GM12865 (cell line): Measurements from ENCODE around the gene SNX33.
"Not testable (repeated sequence)": the region's sequence is repeated elsewhere in the genome, so short reads cannot be mapped to it uniquely, and the experiment has no call there.

Experiments
- DNase-seq: peaks from one replicate; pipeline ENCODE4 v3.0.0; 2010; ENCODE audit warnings: low read depth
- H3K4me3 ChIP-seq: 2 replicates; pipeline ENCODE4 v1.5.1; 2011; ENCODE audit warnings: mild to moderate bottlenecking, low read depth, low read length, control low read depth
- TF ChIP-seq, protein P1 (sequence below): IDR thresholded peaks from 2 replicates; pipeline ENCODE4 v1.5.1; 2011; ENCODE audit warnings: low read length, control low read depth, low read depth, inconsistent platforms; ENCODE audit not compliant: insufficient read depth; ENCODE audit errors: missing control alignments

Gene SNX33

GRCh38 chr15:75702436-75702835 is 54.7 kb downstream of the SNX33 start:
- peak; percentile 38 for DNase-seq
- TF ChIP-seq, protein P1, sequence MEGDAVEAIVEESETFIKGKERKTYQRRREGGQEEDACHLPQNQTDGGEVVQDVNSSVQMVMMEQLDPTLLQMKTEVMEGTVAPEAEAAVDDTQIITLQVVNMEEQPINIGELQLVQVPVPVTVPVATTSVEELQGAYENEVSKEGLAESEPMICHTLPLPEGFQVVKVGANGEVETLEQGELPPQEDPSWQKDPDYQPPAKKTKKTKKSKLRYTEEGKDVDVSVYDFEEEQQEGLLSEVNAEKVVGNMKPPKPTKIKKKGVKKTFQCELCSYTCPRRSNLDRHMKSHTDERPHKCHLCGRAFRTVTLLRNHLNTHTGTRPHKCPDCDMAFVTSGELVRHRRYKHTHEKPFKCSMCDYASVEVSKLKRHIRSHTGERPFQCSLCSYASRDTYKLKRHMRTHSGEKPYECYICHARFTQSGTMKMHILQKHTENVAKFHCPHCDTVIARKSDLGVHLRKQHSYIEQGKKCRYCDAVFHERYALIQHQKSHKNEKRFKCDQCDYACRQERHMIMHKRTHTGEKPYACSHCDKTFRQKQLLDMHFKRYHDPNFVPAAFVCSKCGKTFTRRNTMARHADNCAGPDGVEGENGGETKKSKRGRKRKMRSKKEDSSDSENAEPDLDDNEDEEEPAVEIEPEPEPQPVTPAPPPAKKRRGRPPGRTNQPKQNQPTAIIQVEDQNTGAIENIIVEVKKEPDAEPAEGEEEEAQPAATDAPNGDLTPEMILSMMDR = no peak
- H3K4me3 ChIP-seq = no peak overlapping the region

DNA sequence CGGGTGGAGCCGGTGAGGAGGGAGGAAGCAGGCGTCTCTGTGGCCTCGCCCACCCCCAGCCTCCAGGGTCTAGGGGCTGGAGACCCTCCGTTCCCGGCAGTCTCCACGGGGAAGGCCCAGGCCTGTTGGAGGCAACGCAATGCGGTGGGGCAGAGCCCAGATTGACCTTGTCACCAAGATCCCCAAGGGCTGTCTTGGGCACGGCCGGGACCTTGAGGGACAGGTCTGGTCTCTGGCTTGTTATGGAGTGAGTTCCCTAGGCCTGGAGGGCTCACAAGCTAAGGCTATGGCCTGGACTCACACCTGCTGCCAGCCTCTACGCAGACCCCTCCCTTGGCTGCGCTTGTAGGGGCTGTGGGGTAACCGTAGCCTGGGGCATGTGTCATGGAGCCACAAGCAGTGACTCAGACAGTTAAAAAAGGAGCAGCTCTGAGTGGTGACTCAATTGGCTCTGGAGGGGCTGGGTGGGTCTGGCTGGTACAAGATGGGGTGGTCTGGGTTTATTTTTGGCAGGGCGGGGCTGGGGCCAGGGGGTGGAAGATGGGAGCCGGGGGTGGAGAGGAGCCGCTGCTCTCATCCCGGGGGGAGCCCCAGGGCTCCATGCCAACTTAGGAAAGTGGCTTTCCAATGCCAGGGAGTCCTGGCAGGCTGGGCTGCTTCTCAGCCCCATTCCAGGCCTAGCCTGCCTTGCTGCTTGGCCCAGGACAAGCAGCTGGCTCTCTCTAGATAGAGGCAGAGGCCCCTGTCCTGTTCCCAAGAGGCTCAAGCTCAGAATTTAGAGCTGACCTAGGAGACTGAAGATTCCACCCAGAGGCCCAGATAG is 55.9 kb downstream of the SNX33 start:
- H3K4me3 ChIP-seq, DNase-seq: not testable (repeated sequence)

GRCh38 chr15:75704263-75704615 is 56.5 kb downstream of the SNX33 start:
- no peak overlapping the region for H3K4me3 ChIP-seq
- DNase-seq = no peak
- TF ChIP-seq, protein P1 = no peak

- no peak overlapping the region for H3K4me3 ChIP-seq
- TF ChIP-seq, protein P1 = no peak
- no peak for DNase-seq
Measured at GRCh38 chr15:75704618-75705017, 56.9 kb downstream of the SNX33 start.

GRCh38 chr15:75705375-75705774 is 57.7 kb downstream of the SNX33 start:
- not testable (repeated sequence) for H3K4me3 ChIP-seq, DNase-seq

DNA sequence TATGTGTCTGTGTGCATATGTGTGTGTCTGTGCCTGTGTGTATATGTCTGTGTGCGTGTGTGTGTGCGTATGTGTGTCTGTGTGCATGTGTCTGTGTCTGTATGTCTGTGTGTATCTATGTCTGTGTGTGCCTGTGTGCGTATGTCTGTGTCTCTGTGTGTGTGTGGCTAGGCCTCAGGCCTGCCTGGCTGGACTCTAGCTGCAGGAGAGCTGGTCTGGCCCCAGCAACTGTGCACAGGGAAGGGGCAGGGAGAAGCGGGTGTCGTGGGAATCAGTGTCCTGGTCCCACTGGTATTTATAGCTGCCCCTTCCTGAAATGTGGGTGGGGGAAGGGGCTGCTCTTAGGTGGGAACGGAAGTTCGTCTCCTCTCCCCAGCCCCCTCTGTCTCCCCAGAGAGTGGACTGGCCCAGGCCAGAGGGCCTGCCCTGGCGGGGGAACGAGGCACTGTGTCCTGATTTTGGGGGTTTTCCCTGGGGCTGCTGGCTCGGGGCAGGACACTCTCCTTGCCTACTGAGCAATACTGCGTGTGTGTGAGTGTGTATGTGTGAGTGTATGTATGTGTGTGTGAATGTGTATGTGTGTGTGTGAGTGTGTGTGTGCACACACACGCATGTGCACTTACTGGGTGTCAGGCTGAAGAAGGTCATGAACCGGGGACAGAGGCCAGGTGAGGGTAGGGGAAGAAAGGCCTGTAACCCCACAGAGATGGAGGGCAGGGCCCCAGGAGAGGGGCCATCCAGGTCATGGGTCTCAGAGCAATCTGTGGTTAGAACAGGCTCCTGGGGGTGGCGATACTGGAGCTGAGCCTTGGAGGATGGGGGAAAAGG is 58.4 kb downstream of the SNX33 start:
- DNase-seq = no peak
- TF ChIP-seq, protein P1 = no peak
- H3K4me3 ChIP-seq = no peak overlapping the region

GRCh38 chr15:75706682-75706954 is 58.9 kb downstream of the SNX33 start:
- TF ChIP-seq, protein P1 = no peak
- no peak for DNase-seq
- H3K4me3 ChIP-seq = no peak overlapping the region

GRCh38 chr15:75709458-75709857 is 61.7 kb downstream of the SNX33 start:
- DNase-seq, H3K4me3 ChIP-seq: not testable (repeated sequence)

GRCh38 chr15:75710874-75711273 is 63.2 kb downstream of the SNX33 start:
- not testable (repeated sequence) for H3K4me3 ChIP-seq, DNase-seq

- DNase-seq, H3K4me3 ChIP-seq: not testable (repeated sequence)
Measured at GRCh38 chr15:75711495-75711894, 63.8 kb downstream of the SNX33 start.
